HEK293 (cell line): ENCODE measurements around the gene SECTM1.

Source experiments
- GFI1B ChIP-seq: fragments of 450-650 bp; formaldehyde crosslinking; IDR thresholded peaks from 2 replicates; pipeline ENCODE4 v1.5.1; 2016; ENCODE audit warnings: missing biosample characterization, missing genetic modification characterization
- HOXC10 ChIP-seq: sonication (generic); formaldehyde crosslinking; IDR thresholded peaks from 2 replicates; pipeline ENCODE4 v1.8.1; 2023; ENCODE audit warnings: mild to moderate bottlenecking, missing genetic modification reagents
- REPIN1 ChIP-seq: fragments of 450-650 bp; formaldehyde crosslinking; IDR thresholded peaks from 2 replicates; pipeline ENCODE4 v1.5.1; 2017; ENCODE audit warnings: missing biosample characterization, missing genetic modification characterization, low read depth
- TRIM28 ChIP-seq: IDR thresholded peaks from 2 replicates; pipeline ENCODE4 v1.6.1; 2011; ENCODE audit warnings: low read length, control low read depth, borderline replicate concordance
- TF ChIP-seq, protein P1 (sequence below): fragments of 450-650 bp; formaldehyde crosslinking; IDR thresholded peaks from 2 replicates; pipeline ENCODE4 v1.5.1; 2017; ENCODE audit warnings: missing biosample characterization, missing genetic modification characterization
- TF ChIP-seq, protein P2 (sequence below): fragments of 450-650 bp; formaldehyde crosslinking; IDR thresholded peaks from 2 replicates; pipeline ENCODE4 v1.5.1; 2016; ENCODE audit warnings: missing biosample characterization, missing genetic modification characterization

DNA sequence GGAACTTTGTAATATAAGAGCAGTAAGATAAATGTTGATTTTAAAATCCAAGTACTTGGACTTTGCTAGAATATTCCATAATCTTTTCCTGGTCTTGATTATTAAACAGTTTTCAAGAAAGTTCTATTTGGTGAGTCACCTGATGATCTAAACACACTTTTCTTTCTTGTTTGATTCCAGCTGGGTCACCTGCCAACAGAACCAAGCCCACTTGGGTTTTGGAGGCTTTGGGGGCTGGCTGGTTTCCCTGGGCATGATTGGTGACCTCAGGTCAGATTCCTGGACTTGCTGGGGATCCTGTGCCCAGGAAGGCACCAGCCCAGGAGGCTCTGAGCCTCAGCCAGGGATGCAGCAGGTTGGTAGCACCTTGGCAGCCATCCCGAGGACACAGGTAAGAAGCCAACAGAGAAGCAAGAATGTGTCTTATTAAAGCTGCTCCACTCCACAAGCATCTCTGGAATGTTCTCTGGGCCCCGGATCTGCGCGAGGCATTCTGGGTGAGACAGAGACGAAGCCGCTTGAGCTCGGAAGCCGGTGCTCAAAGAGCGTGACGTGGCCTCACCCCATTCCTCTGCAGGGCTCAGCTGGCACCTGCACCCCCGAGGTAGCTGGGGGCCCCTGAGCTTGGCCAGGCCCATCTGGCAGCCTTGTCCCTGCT is 22.3 kb upstream of the SECTM1 start:
- TF ChIP-seq, protein P1, sequence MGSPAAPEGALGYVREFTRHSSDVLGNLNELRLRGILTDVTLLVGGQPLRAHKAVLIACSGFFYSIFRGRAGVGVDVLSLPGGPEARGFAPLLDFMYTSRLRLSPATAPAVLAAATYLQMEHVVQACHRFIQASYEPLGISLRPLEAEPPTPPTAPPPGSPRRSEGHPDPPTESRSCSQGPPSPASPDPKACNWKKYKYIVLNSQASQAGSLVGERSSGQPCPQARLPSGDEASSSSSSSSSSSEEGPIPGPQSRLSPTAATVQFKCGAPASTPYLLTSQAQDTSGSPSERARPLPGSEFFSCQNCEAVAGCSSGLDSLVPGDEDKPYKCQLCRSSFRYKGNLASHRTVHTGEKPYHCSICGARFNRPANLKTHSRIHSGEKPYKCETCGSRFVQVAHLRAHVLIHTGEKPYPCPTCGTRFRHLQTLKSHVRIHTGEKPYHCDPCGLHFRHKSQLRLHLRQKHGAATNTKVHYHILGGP (tag by site-specific recombination), result no peak
- TF ChIP-seq, protein P2, sequence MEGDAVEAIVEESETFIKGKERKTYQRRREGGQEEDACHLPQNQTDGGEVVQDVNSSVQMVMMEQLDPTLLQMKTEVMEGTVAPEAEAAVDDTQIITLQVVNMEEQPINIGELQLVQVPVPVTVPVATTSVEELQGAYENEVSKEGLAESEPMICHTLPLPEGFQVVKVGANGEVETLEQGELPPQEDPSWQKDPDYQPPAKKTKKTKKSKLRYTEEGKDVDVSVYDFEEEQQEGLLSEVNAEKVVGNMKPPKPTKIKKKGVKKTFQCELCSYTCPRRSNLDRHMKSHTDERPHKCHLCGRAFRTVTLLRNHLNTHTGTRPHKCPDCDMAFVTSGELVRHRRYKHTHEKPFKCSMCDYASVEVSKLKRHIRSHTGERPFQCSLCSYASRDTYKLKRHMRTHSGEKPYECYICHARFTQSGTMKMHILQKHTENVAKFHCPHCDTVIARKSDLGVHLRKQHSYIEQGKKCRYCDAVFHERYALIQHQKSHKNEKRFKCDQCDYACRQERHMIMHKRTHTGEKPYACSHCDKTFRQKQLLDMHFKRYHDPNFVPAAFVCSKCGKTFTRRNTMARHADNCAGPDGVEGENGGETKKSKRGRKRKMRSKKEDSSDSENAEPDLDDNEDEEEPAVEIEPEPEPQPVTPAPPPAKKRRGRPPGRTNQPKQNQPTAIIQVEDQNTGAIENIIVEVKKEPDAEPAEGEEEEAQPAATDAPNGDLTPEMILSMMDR (tag by site-specific recombination), result no peak
- TF ChIP-seq HOXC10 (CRISPR knock-in tag), result no peak
- TF ChIP-seq TRIM28, result no peak
- no peak for TF ChIP-seq GFI1B (tag by site-specific recombination)
- TF ChIP-seq REPIN1 (tag by site-specific recombination), result no peak
